Lung microvascular endothelial cell (primary cell): ENCODE results near the gene EID2. TPM values are rescaled to one million over a fixed set of nuclear protein-coding genes. Genes with fewer than 3 reads are reported as not detected.

Experiments
- DNase-seq, 2 donors: peaks; one replicate each; pipeline versions ENCODE4 v3.0.0 to v3.0.0-alpha.2; 2010; ENCODE audit warnings: low read depth in 2 of 2
- total RNA-seq: library from RNA; depleted of rRNA; stranded (reverse); fragments of >200 nt; gene quantifications from 2 replicates; pipeline ENCODE4 v1.2.1, GENCODE V29; 2014

Gene EID2
- total RNA-seq, 1 donor from 2014 or later: 14.3 TPM

DNA sequence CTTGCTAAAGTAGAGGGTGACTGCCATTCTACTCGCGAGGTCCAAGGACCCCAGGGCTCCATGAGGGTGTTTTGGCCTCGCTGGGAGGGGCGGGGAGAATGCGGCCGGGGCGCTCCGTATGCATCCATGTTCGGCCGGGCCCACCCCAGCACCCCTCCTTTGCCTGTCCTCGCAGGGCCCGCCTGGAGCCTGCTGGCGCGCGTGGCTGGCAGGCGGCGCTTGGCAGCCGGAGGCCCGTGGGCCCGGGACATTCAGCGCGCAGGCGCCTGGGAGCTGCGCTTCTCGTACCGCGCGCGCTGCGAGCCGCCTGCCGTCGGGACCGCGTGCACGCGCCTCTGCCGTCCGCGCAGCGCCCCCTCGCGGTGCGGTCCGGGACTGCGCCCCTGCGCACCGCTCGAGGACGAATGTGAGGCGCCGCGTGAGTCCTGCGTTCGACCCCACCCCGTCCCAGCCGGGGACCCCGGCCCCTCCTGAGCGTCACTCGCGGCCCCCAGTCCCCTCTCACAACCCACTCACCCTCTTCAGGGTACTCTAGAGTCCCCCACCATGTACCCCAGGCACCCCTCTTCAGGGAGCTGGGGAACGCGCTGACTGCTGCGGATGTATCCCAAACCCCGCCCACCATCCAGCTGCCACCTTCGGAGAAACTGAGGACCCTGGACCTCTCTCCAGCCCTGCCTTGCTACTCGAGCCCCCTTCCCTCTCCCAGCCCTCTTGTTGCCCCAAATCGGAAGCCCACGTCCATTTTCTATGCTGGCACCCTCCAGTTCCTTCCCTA, 37.1 kb downstream of the EID2 start:
- DNase-seq: peak; percentile 80 to 88

DNA sequence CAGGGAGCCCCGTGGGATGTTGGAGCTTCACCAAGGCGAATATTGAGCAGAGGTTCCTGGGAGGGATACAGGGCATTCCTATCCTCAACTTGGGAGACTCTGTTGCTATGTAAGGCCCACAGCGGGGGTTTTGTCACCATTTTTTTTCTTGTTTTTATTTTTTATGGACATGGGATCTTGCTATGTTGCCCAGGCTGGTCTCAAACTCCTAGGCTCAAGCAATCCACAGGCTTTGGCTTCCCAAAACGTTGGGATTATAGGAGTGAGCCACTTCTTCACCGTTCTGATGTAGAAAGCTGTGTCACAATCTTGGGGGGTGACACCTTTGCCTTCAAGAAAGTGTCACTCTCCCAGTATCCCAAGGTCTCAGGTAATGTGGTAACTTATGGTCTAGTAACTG, 38.6 kb downstream of the EID2 start:
- no peak for DNase-seq

DNA sequence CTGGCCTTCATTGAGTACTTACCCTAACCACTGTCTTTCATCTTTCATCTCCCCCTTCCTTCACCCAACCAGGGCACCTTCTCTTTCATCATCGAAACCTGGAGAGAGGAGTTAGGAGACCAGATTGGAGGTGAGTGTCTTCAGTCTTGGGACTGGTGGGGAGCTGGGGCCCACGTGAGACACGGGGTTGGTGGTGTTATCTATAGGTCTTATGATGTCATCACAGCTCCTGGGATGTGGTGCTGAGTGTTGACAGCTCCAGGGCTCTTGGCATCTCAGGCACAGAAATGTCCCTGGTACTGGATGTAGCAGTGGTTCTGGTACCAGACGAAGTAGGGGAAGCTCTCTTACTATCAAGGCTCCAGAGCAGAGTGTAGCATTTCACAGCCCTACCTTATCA, 39.4 kb downstream of the EID2 start:
- DNase-seq: no peak

DNA sequence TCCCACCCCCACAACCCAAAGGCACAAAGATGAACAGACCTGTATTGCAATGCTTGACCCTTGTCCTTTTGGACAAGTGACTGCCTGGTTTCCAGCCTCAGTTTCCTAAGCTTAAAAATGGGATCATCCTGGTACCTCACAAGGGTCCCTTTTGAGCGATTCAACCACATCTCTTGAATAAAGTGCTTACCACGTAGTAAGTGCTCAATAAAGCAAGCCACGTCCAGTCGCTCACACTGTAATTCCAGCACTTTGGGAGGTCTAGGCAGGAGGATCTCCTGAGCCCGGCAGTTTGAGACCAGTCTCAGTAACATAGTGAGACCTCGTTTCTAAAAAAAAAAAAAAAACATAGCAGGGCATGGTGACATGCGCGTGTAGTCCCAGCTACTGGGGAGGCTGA, 40.0 kb downstream of the EID2 start:
- DNase-seq: no peak

DNA sequence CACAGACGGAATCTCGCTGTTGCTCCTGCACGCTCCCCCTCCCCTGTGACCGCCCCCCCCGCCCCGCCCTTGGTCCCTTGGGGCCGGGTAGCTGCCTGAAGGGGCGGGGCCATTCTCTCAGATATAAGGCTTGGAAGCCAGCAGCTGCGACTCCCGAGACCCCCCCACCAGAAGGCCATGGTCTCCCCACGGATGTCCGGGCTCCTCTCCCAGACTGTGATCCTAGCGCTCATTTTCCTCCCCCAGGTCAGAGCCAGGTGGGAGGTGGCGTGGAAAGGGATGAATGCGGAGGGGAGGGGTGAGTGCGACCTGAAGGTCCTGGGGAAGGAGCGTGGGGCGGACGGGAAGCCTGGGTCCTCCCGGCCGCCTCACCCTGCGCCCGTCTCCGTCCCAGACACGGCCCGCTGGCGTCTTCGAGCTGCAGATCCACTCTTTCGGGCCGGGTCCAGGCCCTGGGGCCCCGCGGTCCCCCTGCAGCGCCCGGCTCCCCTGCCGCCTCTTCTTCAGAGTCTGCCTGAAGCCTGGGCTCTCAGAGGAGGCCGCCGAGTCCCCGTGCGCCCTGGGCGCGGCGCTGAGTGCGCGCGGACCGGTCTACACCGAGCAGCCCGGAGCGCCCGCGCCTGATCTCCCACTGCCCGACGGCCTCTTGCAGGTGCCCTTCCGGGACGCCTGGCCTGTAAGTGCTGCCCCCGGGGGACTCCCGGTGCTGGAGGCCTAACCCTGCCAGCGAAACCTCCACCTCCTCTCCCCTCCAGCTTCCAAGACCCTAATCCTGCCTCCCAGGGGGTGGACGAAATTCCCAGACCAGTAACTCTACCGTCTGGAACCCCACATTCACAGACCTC, 40.9 kb downstream of the EID2 start, which contains the start of gene DLL3:
Gene DLL3, plus strand, starts transcription at position 150 of the 845 bp plus-strand sequence. Its CDS starts 28 bp downstream, at position 178.
- peak; percentile 15 to 27 for DNase-seq

DNA sequence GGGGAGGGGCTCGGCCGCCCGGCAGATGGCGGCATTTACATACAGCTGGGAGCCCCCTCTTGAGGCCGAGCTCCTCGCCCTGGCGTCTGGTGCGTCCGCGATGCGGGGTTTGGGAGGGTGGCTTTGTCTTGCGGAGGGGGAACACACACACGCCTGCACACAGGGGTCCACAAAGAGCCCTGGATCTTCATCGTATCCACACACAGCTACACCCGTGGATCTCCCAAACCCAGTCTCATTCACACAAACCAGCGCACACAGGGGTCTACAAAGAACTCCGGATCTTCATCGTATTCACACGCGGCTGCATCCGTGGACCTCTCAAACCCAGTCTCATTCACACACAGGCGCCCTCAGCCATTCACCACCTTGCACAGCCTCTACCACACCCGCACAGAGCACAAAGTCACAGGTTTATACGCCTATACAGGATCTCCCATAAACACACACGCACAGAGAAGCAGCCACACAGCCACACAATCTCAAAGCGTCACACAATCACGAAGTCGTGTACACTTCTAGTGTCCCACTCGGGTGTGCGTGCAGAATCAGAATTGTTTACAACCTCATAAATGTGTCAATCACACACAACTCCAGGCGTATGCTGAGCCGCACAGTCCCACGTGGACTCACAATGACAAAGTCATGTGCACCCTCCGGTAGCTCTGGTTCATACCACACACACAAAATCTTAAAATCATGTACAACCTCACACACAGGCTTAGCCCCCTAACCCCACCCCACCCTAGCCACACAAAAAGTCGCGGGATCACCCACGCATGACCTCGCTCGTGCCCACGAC, 41.8 kb downstream of the EID2 start:
- DNase-seq: peak; percentile 41 to 55

DNA sequence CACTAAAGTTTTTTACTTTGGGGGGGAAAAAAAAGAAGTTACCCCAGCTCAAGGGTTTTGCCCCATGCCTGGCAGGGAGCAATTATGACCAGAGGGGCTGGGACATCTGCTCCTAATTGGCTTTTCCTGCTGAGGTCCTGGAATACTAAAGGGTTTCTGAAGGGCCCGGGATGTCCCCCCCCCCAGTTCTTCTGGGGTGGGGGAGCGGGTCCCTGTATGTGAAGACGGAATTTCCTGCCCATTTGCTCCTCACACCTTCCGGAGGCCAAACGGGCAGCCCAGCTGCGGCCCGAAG, 42.3 kb downstream of the EID2 start:
- no peak for DNase-seq

DNA sequence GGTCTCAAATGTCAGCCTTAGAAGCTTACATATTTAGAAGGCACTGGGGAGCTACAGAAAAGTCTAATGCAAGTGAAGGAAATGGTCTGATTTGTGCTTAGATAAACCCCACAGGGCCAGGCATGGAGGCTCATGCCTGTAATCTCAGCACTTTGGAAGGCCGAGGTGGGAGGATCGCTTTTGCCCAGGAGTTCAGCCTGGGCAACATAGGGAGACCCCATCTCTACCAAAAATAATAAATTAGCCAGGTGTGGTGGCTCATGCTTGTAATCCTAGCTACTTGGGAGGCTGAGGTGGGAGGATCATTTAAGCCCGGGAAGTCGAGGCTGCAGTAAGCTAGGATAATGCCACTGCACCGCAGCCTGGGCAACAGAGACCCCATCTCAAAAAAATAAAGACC, 43.9 kb downstream of the EID2 start:
- DNase-seq: no peak

DNA sequence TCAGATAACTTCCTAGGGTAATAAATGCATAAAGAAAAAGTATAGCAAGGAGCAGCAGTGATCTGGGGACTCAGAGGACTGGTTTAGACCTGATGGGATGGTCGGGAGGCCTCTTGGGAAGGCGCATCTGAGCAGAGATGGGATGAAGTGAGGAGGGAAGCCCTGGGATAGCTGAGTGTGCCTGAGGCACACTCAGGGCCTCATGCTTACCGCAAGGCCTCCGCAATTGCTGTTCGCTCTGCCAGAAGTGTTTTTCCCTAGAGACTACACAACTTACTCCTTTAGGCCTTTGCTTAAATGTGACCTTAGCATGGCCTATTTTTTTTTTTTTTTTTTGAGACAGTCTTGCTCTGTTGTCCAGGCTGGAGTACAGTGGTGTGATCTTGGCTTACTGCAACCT, 45.3 kb downstream of the EID2 start:
- DNase-seq: no peak

DNA sequence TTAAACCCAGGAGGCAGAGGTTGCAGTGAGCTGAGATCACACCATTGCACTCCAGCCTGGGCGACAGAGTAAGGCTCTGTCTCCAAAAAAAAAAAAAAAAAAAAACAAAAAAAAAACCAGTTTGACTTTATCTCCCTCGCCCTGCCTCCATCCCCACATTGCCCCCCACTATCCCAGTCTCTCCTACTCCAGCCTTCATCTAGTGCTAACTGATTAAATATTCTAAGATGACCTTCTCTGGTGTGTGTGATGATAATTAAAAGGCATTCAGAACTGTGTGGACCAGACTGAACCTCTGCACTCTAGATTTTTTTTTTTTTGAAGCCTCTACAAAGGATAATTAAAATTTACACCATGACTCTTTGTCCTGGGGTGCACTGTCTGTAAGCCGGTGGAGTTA, 47.2 kb downstream of the EID2 start:
- no peak for DNase-seq

DNA sequence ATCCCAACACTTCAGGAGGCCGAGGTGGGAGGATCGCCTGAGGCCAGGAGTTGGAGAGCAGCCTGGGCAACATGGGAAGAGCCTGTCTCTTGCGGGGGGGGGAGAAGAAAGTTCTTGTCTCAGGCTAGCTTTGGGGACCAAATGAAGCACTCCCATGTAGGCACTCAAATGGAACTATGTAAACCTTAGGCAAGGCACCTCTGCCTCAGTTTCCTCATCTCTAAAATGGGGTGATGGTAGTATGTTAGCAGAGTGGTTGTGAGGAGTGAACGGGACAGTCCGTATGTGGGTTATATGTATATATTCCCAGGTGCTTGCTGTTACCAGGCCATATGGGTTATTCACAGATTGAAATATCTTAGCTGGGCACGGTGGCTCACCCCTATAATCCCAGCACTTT, 47.7 kb downstream of the EID2 start:
- DNase-seq: no peak

DNA sequence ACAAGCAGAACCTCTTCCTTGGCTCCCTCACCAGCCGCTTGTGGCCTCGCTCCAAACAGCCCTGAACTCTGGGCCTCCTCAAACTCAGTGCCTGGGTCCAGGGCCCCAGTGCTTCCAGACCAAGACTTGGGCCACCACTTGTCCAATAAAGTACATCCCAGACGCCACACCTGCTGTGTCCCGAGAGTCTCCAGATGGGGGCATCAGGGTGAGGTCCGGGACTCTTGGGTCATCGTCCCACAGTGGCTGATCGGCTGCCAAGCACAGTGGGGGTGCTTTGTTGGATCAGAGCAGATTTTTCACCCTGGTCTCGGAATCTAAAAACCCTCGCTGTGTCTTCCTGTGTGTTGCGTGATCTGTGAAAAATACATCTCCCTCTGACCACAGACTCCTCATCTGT, 50.2 kb downstream of the EID2 start:
- no peak for DNase-seq

Other genes with a start within 250 kb of the EID2 start
- not detected in 2 replicates for gene IFNL1, start 243.8 kb downstream of the EID2 start, total RNA-seq
- 0.44 and 0.60 TPM in 2 replicates for gene LRFN1, start 219.3 kb downstream of the EID2 start, total RNA-seq
- 173 and 220 TPM in 2 replicates for gene GMFG, start 204.1 kb downstream of the EID2 start, total RNA-seq
- gene SAMD4B, start 197.7 kb downstream of the EID2 start, total RNA-seq: 20.7 and 21.8 TPM in 2 replicates
- gene PAF1, start 149.1 kb downstream of the EID2 start, total RNA-seq: 20.5 and 23.6 TPM in 2 replicates
- 11.1 and 13.5 TPM in 2 replicates for gene MED29, start 148.8 kb downstream of the EID2 start, total RNA-seq
- gene ZFP36, start 133.3 kb downstream of the EID2 start, total RNA-seq: 0.44 and 4.0 TPM in 2 replicates
- 10.1 and 10.5 TPM in 2 replicates for gene PLEKHG2, start 127.5 kb downstream of the EID2 start, total RNA-seq
- 200 and 211 TPM in 2 replicates for gene RPS16, start 104.2 kb downstream of the EID2 start, total RNA-seq
- 26.6 and 39.3 TPM in 2 replicates for gene SUPT5H, start 94.6 kb downstream of the EID2 start, total RNA-seq
- gene TIMM50, start 59.3 kb downstream of the EID2 start, total RNA-seq: 40.9 and 41.4 TPM in 2 replicates
- gene DLL3, start 41.2 kb downstream of the EID2 start, total RNA-seq: under 0.01 and 0.22 TPM in 2 replicates
- not detected in 2 replicates for gene SELENOV, start 25.0 kb downstream of the EID2 start, total RNA-seq
- 2.0 and 2.4 TPM in 2 replicates for gene EID2B, start 7.3 kb downstream of the EID2 start, total RNA-seq
- not detected in 2 replicates for gene LGALS13, start 62.4 kb upstream of the EID2 start, total RNA-seq
- gene LGALS16, start 115.8 kb upstream of the EID2 start, total RNA-seq: not detected in 2 replicates
- not detected in 2 replicates for gene LGALS14, start 164.3 kb upstream of the EID2 start, total RNA-seq
- gene CLC, start 197.9 kb upstream of the EID2 start, total RNA-seq: not detected in 2 replicates
- gene LEUTX, start 238.7 kb upstream of the EID2 start, total RNA-seq: not detected in 2 replicates